ENCODE data around the gene C19orf12.

C19orf12 gene

DNA sequence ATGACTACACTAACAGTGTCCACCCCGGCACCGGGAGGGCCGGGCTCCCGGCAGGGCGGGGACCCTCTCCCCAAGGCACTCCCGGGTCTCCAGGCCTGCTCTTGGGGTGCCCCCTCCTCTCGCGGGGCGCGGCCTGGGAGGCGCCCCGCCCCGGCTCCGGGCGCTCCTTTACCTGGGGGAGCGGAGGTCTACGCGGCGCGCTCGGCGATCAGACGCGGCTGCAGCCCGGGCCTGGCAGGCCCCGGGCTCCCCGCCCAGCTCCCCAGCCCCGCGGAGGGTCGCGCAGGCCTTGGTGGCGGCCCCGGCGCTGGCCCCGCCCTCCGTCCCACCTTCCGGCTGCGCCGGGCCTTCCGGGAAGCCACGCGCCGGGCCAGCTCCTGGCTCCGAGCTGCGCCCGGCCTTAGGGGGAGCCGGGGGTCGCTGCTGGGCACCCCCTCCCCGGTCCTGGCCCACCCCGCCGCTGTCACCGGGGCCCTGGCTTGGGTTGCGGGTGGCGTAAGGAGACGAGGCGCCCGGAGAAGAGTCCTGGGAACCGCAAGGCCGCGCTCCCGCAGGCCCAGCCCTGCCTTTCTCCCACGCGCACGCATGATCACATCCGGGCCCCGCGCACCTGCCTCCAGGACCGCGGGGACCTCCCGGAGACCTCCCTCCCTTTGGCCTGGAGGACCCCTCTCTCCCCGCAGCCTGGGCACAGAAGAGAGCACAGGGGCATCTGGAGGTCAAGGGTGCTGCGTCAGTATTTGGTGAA lies at the start of gene C19orf12:
C19orf12 (minus strand) TSS at position 309 of the 748 bp plus-strand sequence. CDS start 6,848 bp downstream, outside the sequence.
- in situ Hi-C loops (cut with HindIII; ENCODE audit: low sequenced_read_pairs) = loop anchor here (5.0 kb wide), 1 partner anchor 108 kb away; the partner anchor contains the start of gene POP4

- in situ Hi-C loops (cut with HindIII; ENCODE audit: low sequenced_read_pairs) = loop anchor here (5.0 kb wide), 2 partner anchors 73 to 878 kb away; no protein-coding TSS in a partner anchor
Measured at GRCh38 chr19:29764361-29764760, 49.3 kb upstream of the C19orf12 start.

- in situ Hi-C loops (cut with HindIII; ENCODE audit: low sequenced_read_pairs) = loop anchor here (5.0 kb wide), 2 partner anchors 74 to 879 kb away; no protein-coding TSS in a partner anchor
Measured at GRCh38 chr19:29763196-29763595, 48.1 kb upstream of the C19orf12 start.

DNA sequence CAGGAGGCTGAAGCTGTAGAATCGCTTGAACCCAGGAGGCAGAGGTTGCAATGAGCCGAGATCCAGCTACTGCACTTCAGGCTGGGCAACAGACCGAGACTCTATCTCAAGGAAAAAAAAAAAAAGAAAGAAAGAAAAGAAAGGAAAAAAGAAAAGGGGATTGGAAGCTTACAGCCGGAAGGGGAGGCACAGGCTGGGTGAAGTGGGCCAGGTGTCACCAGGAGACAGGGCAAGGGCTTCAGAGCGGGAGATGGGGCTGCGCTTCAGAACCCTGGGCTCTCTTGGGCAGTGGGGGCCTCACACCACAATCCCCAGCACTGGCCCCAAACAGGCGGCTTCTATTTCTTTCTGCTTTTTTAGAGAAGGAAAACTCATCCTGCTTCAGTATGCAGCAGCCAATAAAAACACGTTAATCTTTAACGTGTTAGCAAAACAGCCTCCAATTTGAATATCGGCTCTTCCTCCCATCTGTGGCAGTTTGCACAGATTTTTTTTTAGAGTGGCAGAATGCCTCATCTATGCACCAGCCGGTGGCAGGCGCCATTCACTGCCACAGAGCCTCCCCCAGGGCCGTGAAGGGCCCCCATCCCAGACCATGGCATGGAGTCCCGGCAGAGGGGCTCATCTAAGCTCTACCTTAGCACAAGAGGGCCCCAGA lies 46.6 kb upstream of the C19orf12 start:
- in situ Hi-C loops (cut with HindIII; ENCODE audit: low sequenced_read_pairs) = loop anchor here (5.0 kb wide), 2 partner anchors 76 to 881 kb away; no protein-coding TSS in a partner anchor

DNA sequence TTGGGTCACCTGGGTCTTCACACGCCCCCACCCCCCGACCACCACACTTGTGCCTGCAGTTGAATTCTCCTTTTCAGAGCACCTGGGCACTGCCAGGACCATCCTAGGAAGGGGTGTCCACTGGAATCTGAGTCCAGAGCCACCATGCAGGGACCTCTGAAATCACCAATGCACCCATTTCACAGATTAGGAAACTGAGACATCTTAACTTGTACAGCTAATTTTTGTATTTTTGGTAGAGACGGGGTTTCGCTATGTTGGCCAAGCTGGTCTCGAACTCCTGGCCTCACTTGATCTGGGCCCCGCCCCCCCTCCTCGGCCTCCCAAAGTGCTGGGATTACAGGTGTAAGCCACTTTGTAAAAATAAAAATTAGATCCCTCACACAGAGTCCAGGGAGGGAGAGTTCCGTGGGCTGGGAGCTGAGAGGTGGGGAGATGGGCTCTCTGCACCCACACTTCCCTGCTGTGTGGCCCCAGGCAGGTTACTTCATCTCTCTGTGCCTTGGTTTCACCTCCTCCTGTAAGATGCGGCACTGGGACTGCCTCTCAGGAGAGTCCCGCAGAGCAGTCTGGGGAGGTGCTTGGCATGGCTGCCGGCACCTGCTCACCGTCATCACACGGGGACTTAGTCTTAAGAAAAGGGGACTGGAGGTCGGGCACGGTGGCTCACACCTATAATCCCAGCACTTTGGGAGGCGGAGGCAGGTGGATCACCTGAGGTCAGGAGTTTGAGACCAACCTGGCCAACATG lies 45.9 kb upstream of the C19orf12 start:
- in situ Hi-C loops (cut with HindIII; ENCODE audit: low sequenced_read_pairs) = loop anchor here (5.0 kb wide), 2 partner anchors 76 to 881 kb away; no protein-coding TSS in a partner anchor

- in situ Hi-C loops (cut with HindIII; ENCODE audit: low sequenced_read_pairs) = no loop called here
Measured at GRCh38 chr19:29759359-29759758, 44.3 kb upstream of the C19orf12 start.

DNA sequence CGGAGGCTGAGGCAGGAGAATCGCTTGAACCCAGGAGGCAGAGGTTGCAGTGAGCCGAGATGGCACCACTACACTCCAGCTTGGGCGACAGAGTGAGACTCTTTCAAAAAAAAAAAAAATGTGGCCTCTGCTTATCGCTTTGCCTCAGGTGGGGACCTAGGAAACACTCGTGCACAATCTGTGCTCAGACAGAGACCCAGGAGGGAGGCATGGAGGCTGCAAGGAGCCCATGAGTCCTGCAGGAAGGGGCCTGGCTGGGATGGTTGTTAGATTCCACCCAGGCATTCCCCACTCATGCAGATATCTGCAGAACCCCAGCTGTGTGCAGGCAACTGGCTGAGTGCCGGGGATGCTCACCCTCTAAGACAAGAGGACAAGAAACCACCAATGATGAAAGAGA lies 43.8 kb upstream of the C19orf12 start:
- in situ Hi-C loops (cut with HindIII; ENCODE audit: low sequenced_read_pairs) = no loop called here

DNA sequence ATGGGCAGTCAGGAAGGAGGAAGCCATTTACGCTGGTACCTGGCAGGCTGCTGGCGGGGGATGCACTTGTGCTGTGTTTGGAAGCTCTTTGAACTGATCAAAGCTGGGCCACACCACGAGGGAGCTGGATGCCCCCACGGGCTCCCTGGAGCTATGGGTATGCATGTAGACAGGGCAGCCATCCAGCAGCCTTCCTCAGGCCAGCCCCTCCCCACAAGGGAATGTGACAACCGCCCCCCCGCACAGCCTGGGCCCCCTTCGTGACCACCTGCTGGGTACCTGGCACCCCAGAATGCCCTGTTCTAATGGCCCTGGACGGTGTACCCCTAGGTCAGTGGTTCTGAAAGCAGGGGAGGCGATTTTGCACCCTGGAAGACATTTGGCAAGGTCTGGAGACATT lies 42.5 kb upstream of the C19orf12 start:
- in situ Hi-C loops (cut with HindIII; ENCODE audit: low sequenced_read_pairs) = no loop called here

- in situ Hi-C loops (cut with HindIII; ENCODE audit: low sequenced_read_pairs) = no loop called here
Measured at GRCh38 chr19:29753934-29754305, 38.9 kb upstream of the C19orf12 start.

DNA sequence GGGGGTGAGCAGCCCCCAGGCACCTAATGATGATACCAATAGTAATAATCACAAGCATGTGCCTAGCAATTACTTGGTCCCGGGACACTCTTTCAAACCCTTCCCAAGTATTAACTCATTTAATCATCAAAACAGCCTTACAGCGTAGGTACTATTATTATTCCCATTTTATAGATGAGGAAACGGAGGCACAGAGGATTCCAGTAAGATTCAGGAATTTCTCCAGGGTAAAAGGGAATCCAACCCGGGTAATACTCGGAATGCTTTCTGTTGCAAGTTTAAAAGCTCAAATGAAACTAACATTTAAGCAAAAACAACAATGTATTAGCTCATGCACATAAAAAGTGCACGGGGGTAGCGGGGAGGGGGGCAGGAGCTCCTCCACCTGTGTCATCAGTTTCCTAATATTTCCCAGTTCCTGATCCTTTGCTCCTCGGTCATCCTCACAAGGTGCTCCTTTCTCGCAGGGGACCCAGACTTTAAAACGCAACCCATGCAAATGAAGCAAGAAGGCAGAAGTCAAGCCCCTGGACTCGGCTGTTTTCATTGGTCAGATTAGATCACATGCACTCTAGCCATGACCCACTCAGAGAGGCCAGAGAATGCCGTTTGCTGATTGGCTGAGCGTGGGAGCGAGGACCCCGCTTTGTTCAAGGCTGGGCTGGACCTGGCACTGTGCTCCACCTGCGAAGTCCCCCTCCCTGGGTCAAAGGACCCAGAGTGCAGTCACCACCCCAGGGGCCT lies 38.3 kb upstream of the C19orf12 start:
- in situ Hi-C loops (cut with HindIII; ENCODE audit: low sequenced_read_pairs) = no loop called here

DNA sequence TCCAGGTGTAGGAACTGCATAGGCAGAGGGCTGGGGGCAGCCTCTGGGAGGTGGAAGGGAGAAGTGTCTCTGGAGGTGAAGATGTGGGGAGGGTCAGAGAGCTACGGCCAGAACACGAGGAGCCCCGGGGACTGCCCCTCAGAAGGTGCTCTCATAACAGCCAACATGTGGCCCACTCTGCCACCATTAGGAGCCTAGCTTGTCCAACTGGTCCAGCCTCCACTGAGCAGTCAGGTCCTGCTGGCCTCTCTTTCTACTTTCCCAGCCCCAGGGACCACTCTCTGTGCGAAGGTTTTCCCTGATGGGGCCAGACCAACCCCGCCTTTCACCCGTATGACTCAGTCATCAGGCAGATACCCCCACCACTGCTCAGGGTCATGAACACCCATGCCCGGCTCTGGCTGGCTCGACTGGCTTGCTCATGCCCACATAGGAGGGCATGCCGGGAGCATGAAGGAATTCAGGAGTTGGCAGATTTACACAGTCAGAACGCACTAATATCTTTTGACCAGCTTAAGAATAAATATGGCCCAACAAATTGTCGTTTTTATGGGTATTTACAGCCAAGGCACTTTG lies 37.5 kb upstream of the C19orf12 start:
- in situ Hi-C loops (cut with HindIII; ENCODE audit: low sequenced_read_pairs) = no loop called here

DNA sequence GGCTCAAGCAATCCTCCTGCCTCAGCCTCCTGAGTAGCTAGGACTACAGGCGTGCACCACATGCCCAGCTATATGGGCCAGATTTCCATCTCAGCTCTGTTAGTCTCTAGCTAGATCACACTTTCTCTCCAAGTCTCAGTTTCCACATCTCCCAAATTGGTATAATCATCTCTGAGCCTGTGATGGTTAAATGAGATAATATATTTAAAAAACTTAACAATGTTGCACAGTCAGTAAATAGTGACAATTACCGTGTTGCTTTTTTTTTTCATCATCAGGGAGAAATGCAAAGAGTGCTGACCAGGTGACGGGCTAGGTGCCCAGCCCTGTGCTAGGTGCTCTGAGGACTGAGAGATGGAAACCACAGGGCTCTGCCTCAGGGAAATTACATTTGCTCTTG lies 36.9 kb upstream of the C19orf12 start:
- in situ Hi-C loops (cut with HindIII; ENCODE audit: low sequenced_read_pairs) = no loop called here

- in situ Hi-C loops (cut with HindIII; ENCODE audit: low sequenced_read_pairs) = no loop called here
Measured at GRCh38 chr19:29750001-29750400, 34.9 kb upstream of the C19orf12 start.

DNA sequence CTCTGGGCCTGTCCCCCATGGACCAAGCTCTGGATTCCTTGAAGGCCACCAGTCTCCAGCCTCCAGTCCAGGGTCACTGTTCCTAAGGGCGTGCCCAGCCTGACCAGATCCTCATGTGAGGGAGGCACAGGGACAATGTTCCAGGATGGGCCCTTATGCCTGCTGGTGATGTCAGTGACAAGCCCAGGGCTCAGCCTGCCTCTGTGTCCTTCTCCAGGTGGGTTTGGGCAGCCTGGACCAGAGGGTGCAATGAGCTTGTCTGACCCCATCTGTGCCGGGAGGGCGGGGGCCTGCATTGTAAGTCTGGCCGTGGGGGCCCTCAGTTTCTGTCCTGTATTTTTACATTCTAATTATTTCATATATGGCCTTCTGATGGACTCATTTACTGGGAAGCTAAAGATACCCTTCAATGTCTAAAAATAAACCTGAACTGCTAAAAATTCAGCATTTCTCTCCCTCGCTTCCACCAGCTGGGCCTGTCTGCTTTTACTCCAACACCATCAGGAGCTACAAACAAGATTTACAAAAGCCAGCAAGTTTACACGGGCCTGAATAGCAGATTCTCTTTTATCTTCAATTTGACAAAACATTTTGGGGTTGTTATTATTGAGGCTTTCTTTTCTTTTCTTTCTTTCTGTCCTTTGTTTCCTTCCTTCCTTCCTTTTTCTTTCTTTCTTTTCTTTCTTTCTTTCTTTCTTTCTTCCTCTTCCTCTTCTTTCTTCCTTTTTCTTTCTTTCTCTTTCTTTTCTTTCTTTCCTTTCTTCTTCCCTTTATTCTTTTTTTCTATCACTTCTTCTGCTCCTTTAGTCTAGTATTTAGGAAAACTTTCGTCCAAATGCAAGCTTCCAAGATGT lies 34.2 kb upstream of the C19orf12 start:
- in situ Hi-C loops (cut with HindIII; ENCODE audit: low sequenced_read_pairs) = no loop called here

GRCh38 chr19:29745253-29745652 lies 30.2 kb upstream of the C19orf12 start:
- in situ Hi-C loops (cut with HindIII; ENCODE audit: low sequenced_read_pairs) = no loop called here

GRCh38 chr19:29743681-29744080 lies 28.6 kb upstream of the C19orf12 start:
- in situ Hi-C loops (cut with HindIII; ENCODE audit: low sequenced_read_pairs) = no loop called here

DNA sequence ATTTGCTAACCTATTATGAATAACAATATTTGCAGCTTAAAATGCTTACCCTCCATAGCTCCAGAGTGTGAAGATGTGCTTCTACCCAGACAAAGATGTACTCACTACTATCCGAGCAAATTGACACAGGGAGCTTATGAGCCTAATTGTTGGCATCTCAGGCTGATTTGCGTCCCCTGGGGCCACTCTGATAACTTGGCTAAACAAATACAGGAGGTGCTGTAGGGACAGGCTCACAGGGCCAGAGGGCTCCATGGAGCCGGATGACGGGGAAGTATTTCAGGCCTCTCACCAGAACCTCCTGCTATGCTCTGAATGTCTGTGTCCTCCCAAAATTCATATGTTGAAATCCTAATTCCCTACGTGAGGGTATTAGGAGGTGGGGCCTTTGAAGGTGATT lies 26.7 kb upstream of the C19orf12 start:
- in situ Hi-C loops (cut with HindIII; ENCODE audit: low sequenced_read_pairs) = no loop called here

DNA sequence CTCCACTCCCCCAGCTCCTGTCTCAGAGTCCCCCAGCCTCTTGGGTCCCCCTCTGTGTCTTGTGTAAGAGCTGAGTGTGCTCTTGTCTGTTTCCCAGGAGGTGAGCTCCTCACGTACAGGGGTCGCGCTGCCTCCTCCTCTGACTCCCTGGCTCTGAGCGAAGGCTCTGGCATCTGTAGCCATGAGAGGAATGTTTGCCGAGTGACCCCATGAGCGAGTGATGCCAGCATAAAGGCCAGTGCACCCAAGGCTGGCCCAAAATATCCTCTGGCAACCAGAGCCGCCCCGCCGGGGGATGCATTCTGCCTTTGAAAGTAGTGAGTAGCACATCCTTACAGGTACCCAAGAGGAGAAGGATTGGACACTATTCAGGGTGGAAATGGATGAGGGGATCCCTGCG lies 26.2 kb upstream of the C19orf12 start:
- in situ Hi-C loops (cut with HindIII; ENCODE audit: low sequenced_read_pairs) = no loop called here

GRCh38 chr19:29737461-29738000 lies 22.5 kb upstream of the C19orf12 start:
- in situ Hi-C loops (cut with HindIII; ENCODE audit: low sequenced_read_pairs) = no loop called here
